Ishikawa (cell line): ENCODE results near the gene DRD1.

ENCODE experiments used
- CEBPB ChIP-seq: IDR thresholded peaks from 2 replicates; pipeline ENCODE4 v1.6.1; 2012
- CREB1 ChIP-seq: IDR thresholded peaks from 2 replicates; pipeline ENCODE4 v1.6.1; 2012; ENCODE audit warnings: low read depth
- EGR1 ChIP-seq: IDR thresholded peaks from 2 replicates; pipeline ENCODE4 v1.6.1; 2012
- EP300 ChIP-seq: IDR thresholded peaks from 2 replicates; pipeline ENCODE4 v1.6.1; 2012; ENCODE audit warnings: borderline replicate concordance
- RAD21 ChIP-seq: IDR thresholded peaks from 2 replicates; pipeline ENCODE4 v1.6.1; 2012; ENCODE audit warnings: low read depth
- YY1 ChIP-seq: IDR thresholded peaks from 2 replicates; pipeline ENCODE4 v1.6.1; 2012; ENCODE audit warnings: low read depth
- TF ChIP-seq, protein P1 (sequence below): IDR thresholded peaks from 2 replicates; pipeline ENCODE4 v1.6.1; 2012

DNA sequence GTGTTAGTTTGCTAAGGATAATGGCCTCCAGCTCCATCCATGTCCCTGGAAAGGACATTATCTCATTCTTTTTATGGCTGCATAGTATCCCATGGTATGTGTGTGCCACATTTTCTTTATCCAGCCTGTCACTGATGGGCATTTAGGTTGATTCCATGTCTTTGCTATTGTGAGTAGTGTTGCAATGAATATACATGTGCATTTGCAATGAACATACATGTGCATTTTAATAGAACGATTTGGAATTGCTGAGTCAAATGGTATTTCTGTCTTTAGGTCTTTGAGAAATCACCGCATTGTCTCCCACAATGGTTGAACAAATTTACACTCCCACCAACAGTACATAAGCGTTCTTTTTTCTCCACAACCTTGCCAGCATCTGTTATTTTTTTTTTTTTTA lies 37.7 kb downstream of the DRD1 start:
- TF ChIP-seq CREB1 (no peak), YY1 (no peak), RAD21 (no peak), EP300 (no peak), EGR1 (no peak), CEBPB (no peak)
- TF ChIP-seq, protein P1, sequence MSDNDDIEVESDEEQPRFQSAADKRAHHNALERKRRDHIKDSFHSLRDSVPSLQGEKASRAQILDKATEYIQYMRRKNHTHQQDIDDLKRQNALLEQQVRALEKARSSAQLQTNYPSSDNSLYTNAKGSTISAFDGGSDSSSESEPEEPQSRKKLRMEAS = no peak
